Transverse colon (tissue), 4 donors: ENCODE measurements around the gene BAX. TPM values are rescaled to one million over a fixed set of nuclear protein-coding genes. Genes with fewer than 3 reads are reported as not detected.
A peak's percentile ranks its signal among the peaks of the same experiment; 100 is the strongest.

Source experiments
- DNase-seq: peaks from one replicate; pipeline ENCODE4 v3.0.0-alpha.2; 2019
- H3K27ac ChIP-seq, 4 donors: fragments of 200-600 bp; sonication (generic); 2 replicates each; pipeline ENCODE4 v1.5.1; 2016 to 2018; ENCODE audit warnings: inconsistent platforms in 4 of 4
- H3K27me3 ChIP-seq: fragments of 200-600 bp; sonication (generic); 2 replicates; pipeline ENCODE4 v1.5.1; 2017; ENCODE audit warnings: inconsistent platforms
- H3K36me3 ChIP-seq, 4 donors: fragments of 200-600 bp; sonication (generic); 2 replicates each; pipeline ENCODE4 v1.5.1; 2017 to 2019; ENCODE audit warnings: inconsistent platforms in 4 of 4
- H3K4me1 ChIP-seq, 4 donors: fragments of 200-600 bp; sonication (generic); 2 replicates each; pipeline ENCODE4 v1.5.1; 2017 to 2020; ENCODE audit warnings: inconsistent platforms in 4 of 4
- H3K4me3 ChIP-seq, 4 donors: fragments of 200-600 bp; sonication (generic); 1 replicate in 1 of 4; 2 replicates in 3 of 4; pipeline versions ENCODE4 v1.5.1 to v1.6.1; 2017 to 2019; ENCODE audit warnings: inconsistent platforms in 4 of 4
- H3K9me3 ChIP-seq, 2 donors: fragments of 200-600 bp; sonication (generic); 2 replicates each; pipeline ENCODE4 v1.5.1; 2017 to 2019; ENCODE audit warnings: inconsistent platforms in 2 of 2
- CTCF ChIP-seq, 5 experiments: fragments of 200-600 bp in 3 of 5; fragments of 450-650 bp in 2 of 5; sonication (generic) in 3 of 5; IDR thresholded peaks; 1 replicate in 2 of 5; 2 replicates in 3 of 5; pipeline ENCODE4 v1.5.1; 2016 to 2017; ENCODE audit warnings: antibody characterized with exemption in 5 of 5, inconsistent platforms in 3 of 5, mild to moderate bottlenecking in 2 of 5, moderate library complexity in 1 of 5
- EP300 ChIP-seq: sonication (generic); formaldehyde crosslinking; IDR thresholded peaks from one replicate; pipeline ENCODE4 v1.6.1; 2017; ENCODE audit warnings: antibody characterized with exemption, low read depth
- POLR2A ChIP-seq: fragments of 450-650 bp; IDR thresholded peaks from one replicate; pipeline ENCODE4 v1.6.1; 2016; ENCODE audit warnings: antibody characterized with exemption, mild to moderate bottlenecking, moderate library complexity
- POLR2AphosphoS5 ChIP-seq, 3 donors: sonication (generic); formaldehyde crosslinking; IDR thresholded peaks; one replicate each; pipeline ENCODE4 v1.6.1; 2016; ENCODE audit warnings: antibody characterized with exemption in 3 of 3
- WGBS, 2 donors: methylation state at CpG; one replicate each; pipeline ENCODE4 v1.1.5; 2018; ENCODE audit warnings: low coverage in 1 of 2; 5-methylcytosine and 5-hydroxymethylcytosine counted together
- in situ Hi-C, 4 donors: fragments of 200-750 bp; cut with MboI; loops; one replicate each; pipeline versions ENCODE4 v1.15.0 to v1.15.1; 2017; ENCODE audit warnings: low sequenced_read_pairs in 3 of 4, low pct_ligation_motif_present in 1 of 4, low pct_unique_long_range_greater_than_20kb in 1 of 4
- intact Hi-C: fragments of 100-400 bp; cut with DNase I; formaldehyde crosslinking; loops from one replicate; pipeline ENCODE4 v1.15.1; 2023; ENCODE audit warnings: low total_unique reads
- total RNA-seq, 4 donors: library from RNA; depleted of rRNA; stranded (reverse); fragments of >200 nt; gene quantifications; one replicate each; pipeline ENCODE4 v1.1.0, GENCODE V29; 2016

The BAX gene
- total RNA-seq, 4 donors from 2014 or later: 74.5 to 152 (median 112) TPM

GRCh38 chr19:48962029-48962848 lies 7.6 kb downstream of the BAX start:
- H3K4me3 ChIP-seq: peak overlapping the region in 1 of 4 donors; percentile 99
- H3K27me3 ChIP-seq: no peaks in the 10 kb centered on the region
- in situ Hi-C loops (loop anchor here in 1 of 4 donors (25.0 kb wide), 1 partner anchor 100 kb away; the partner anchor contains the start of genes PLEKHA4 and PPP1R15A), intact Hi-C loops (loop anchor here (10.0 kb wide), 2 partner anchors 57 to 87 kb away; partner anchors contain the start of genes NUCB1 and PPP1R15A)
- DNase-seq: peak; percentile 90
- peak overlapping the region; percentile 94 to 97 (median 96) for H3K27ac ChIP-seq
- no peaks in the 10 kb centered on the region for H3K9me3 ChIP-seq
- H3K36me3 ChIP-seq: peaks cover 0 to 10% (median 3%) of the 10 kb centered on the region in 4 donors
- 32 to 38% methylated on average over 19 to 22 of the region's 22 CpGs for WGBS, 2 donors
- TF ChIP-seq CTCF (IDR thresholded peaks at IDR 0.05) (no peak), POLR2AphosphoS5 (IDR thresholded peaks at IDR 0.05) (peak; percentile 82 to 96 (median 93)), POLR2A (peak; percentile 94), EP300 (no peak)
- H3K4me1 ChIP-seq: peaks cover 34 to 66% (median 59%) of the 10 kb centered on the region in 4 donors

GRCh38 chr19:48962849-48963165 lies 8.1 kb downstream of the BAX start:
- no peak for TF ChIP-seq POLR2AphosphoS5 (IDR thresholded peaks at IDR 0.05)
- TF ChIP-seq EP300: no peak
- no peak for TF ChIP-seq CTCF (IDR thresholded peaks at IDR 0.05)
- no peak for TF ChIP-seq POLR2A
- intact Hi-C loops (loop anchor here (10.0 kb wide), 2 partner anchors 58 to 88 kb away; partner anchors contain the start of genes NUCB1 and PPP1R15A), in situ Hi-C loops (loop anchor here in 1 of 4 donors (25.0 kb wide), 1 partner anchor 101 kb away; the partner anchor contains the start of genes PLEKHA4 and PPP1R15A)
- Histone ChIP-seq H3K4me1 (peaks cover 37 to 72% (median 63%) of the 10 kb centered on the region in 4 donors), H3K36me3 (peaks cover 0 to 10% (median 3%) of the 10 kb centered on the region in 4 donors), H3K4me3 (peak overlapping the region in 1 of 4 donors; percentile 99), H3K27ac (peak overlapping the region; percentile 94 to 97 (median 96)), H3K27me3 (no peaks in the 10 kb centered on the region), H3K9me3 (no peaks in the 10 kb centered on the region)
- DNase-seq: no peak
- WGBS, 2 donors: 34% methylated on average over 7 of the region's 7 CpGs; no CpG with 5 or more reads in 1 of the 2 donors

GRCh38 chr19:48963371-48964204 lies 8.9 kb downstream of the BAX start:
- WGBS, 2 donors: 5 to 7% methylated on average over 4 to 16 of the region's 28 CpGs

More at GRCh38 chr19:48963371-48964204, 8.9 kb downstream of the BAX start:
- H3K27me3 ChIP-seq: no peaks in the 10 kb centered on the region
- H3K9me3 ChIP-seq: no peaks in the 10 kb centered on the region
- H3K4me3 ChIP-seq: peak overlapping the region in 2 of 4 donors; percentile 81 to 99
- intact Hi-C loops: loop anchor here (10.0 kb wide), 2 partner anchors 59 to 89 kb away; partner anchors contain the start of genes NUCB1 and PPP1R15A
- peak; percentile 88 for DNase-seq
- peak overlapping the region; percentile 94 to 97 (median 96) for H3K27ac ChIP-seq
- H3K36me3 ChIP-seq: peaks cover 0 to 10% (median 3%) of the 10 kb centered on the region in 4 donors
- peaks cover 37 to 73% (median 63%) of the 10 kb centered on the region in 4 donors for H3K4me1 ChIP-seq
- in situ Hi-C loops: loop anchor here in 1 of 4 donors (25.0 kb wide), 1 partner anchor 101 kb away; the partner anchor contains the start of genes PLEKHA4 and PPP1R15A
- TF ChIP-seq EP300 (no peak), POLR2AphosphoS5 (IDR thresholded peaks at IDR 0.05) (peak; percentile 62 to 77 (median 68)), POLR2A (peak; percentile 17), CTCF (IDR thresholded peaks at IDR 0.05) (no peak)
